Neutrophil (primary cell): ENCODE measurements around the gene MARCHF3.
"Not testable (repeated sequence)": the region's sequence is repeated elsewhere in the genome, so short reads cannot be mapped to it uniquely, and the experiment has no call there.

ENCODE experiments used
- H3K27ac ChIP-seq: fragments of 200-600 bp; sonication (generic); 2 replicates; pipeline ENCODE4 v1.5.1; 2016; ENCODE audit warnings: mild to moderate bottlenecking, moderate library complexity
- H3K27me3 ChIP-seq: fragments of 200-600 bp; sonication (generic); 2 replicates; pipeline ENCODE4 v1.6.0; 2016; ENCODE audit warnings: mild to moderate bottlenecking
- H3K36me3 ChIP-seq: fragments of 200-600 bp; sonication (generic); 2 replicates; pipeline ENCODE4 v1.5.1; 2017
- H3K4me1 ChIP-seq, 2 experiments: fragments of 200-600 bp in 1 of 2; sonication (generic) in 1 of 2; 1 replicate in 1 of 2; 2 replicates in 1 of 2; pipeline versions ENCODE4 v1.5.1 to v1.6.1; 2013 to 2016; ENCODE audit warnings: low read depth in 1 of 2, low read length in 1 of 2, mild to moderate bottlenecking in 1 of 2, moderate library complexity in 1 of 2; ENCODE audit not compliant: control insufficient read depth in 1 of 2, insufficient read depth in 1 of 2
- H3K4me3 ChIP-seq, 2 experiments: fragments of 200-600 bp in 1 of 2; sonication (generic) in 1 of 2; 1 replicate in 1 of 2; 2 replicates in 1 of 2; pipeline ENCODE4 v1.5.1; 2013 to 2016; ENCODE audit warnings: low read depth in 1 of 2, low read length in 1 of 2, mild to moderate bottlenecking in 1 of 2, moderate library complexity in 1 of 2
- H3K9me3 ChIP-seq: fragments of 200-600 bp; sonication (generic); 2 replicates; pipeline ENCODE4 v1.5.1; 2016
- CTCF ChIP-seq: fragments of 200-600 bp; sonication (generic); IDR thresholded peaks from 2 replicates; pipeline ENCODE4 v1.5.1; 2016; ENCODE audit warnings: antibody characterized with exemption

The MARCHF3 gene

DNA sequence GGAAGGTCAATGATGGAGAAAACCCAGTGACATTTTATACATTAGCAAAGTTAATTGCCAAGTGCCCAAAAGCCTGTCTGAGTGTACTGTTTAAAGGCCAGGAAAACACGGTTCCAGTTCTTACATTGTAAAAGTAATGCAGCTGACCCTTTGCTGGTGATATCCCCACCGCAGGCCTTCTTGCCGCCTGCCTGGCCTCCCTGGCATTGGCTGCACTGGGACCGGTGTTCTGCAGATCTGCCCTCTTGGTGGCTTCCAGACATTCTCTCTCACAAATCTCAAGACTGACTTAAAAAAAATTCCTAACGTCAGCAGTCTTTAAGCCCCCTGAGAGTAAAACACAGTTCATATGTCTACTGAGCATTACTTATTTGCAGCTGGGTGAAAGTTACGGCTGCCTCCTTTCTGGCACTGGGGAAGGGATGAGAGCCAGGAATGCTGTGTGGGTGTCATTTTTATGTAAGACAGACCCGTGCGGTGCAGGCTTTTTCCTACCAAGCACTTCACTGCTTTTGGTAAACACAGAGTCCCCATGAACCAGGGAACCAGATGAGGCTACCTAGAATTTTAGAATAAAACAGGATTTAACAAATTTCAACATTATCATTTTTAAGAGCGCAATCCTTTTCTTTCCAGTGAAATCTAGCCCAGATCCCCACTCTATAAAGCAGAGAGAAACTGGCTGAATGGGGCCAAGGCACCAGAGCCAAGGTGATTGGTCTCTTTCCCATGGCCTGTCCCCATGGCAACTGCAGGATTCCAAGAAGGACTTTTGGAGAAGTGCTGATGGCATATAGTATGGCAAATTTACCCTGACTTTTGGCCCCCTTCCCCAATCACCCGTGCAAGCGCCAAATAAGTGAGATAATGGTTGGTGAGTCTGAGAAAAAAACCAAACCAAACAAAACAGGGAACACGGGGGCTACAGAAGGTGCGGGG lies 172.6 kb downstream of the MARCHF3 start:
- peaks cover 4% of the 10 kb centered on the region for H3K36me3 ChIP-seq
- H3K4me1 ChIP-seq = no peaks in the 10 kb centered on the region
- no peak for TF ChIP-seq CTCF
- H3K27ac ChIP-seq = no peak overlapping the region
- no peaks in the 10 kb centered on the region for H3K9me3 ChIP-seq
- no peak overlapping the region for H3K4me3 ChIP-seq
- H3K27me3 ChIP-seq = no peaks in the 10 kb centered on the region

- no peak for TF ChIP-seq CTCF
- H3K4me1 ChIP-seq = no peaks in the 10 kb centered on the region
Measured at GRCh38 chr5:126855266-126855665, 175.1 kb downstream of the MARCHF3 start.

GRCh38 chr5:126854526-126855110 lies 175.7 kb downstream of the MARCHF3 start:
- H3K27me3 ChIP-seq = no peaks in the 10 kb centered on the region
- no peak overlapping the region for H3K4me3 ChIP-seq
- peaks cover 0 to 1% of the 10 kb centered on the region in 2 experiments for H3K4me1 ChIP-seq
- H3K36me3 ChIP-seq = peaks cover 4% of the 10 kb centered on the region
- TF ChIP-seq CTCF = no peak
- H3K9me3 ChIP-seq = no peaks in the 10 kb centered on the region
- H3K27ac ChIP-seq = no peak overlapping the region

More at GRCh38 chr5:126855266-126855665, 175.1 kb downstream of the MARCHF3 start:
- Histone ChIP-seq H3K27me3 (no peaks in the 10 kb centered on the region), H3K4me3 (no peak overlapping the region), H3K9me3 (no peaks in the 10 kb centered on the region), H3K27ac (no peak overlapping the region), H3K36me3 (peaks cover 4% of the 10 kb centered on the region)

- H3K4me3 ChIP-seq, H3K27me3 ChIP-seq, H3K36me3 ChIP-seq, H3K9me3 ChIP-seq, H3K27ac ChIP-seq: not testable (repeated sequence)
- H3K4me1 ChIP-seq = peaks cover 8 to 10% of the 10 kb centered on the region in 2 experiments
Measured at GRCh38 chr5:126853541-126854307, 176.6 kb downstream of the MARCHF3 start.

DNA sequence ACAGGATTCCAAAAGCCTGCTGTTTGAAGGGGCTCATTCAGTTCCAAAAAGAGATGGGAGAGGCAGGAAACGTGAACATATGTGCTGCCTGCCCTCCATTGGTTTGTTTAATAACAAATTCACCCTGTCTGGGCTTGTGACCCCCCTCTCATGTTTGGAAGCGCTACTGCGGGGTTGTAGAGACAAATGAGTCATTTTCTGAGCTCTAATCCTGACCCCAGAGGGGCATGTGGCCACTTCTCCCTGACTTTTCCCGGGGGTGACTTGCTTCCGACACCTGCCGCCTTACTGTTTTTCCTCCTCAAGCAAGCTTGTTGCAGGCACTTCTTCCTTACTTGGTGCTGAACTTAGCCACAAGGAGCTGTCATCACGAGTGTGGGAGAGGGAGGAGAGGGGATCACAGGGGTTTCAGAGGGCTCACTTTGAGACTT lies 177.5 kb downstream of the MARCHF3 start:
- no peaks in the 10 kb centered on the region for H3K27me3 ChIP-seq
- H3K4me1 ChIP-seq = peaks cover 8 to 13% of the 10 kb centered on the region in 2 experiments
- no peaks in the 10 kb centered on the region for H3K9me3 ChIP-seq
- no peak for TF ChIP-seq CTCF
- no peak overlapping the region for H3K4me3 ChIP-seq
- no peak overlapping the region for H3K27ac ChIP-seq
- no peaks in the 10 kb centered on the region for H3K36me3 ChIP-seq
